SKM-1 (cell line): ENCODE results near the gene MMAA.

Experiments
- DNase-seq: peaks from one replicate; lab custom pipeline; 2025; ENCODE audit not compliant: unreplicated experiment; lab: John Stamatoyannopoulos, UW

Gene MMAA

GRCh38 chr4:145703850-145704497, 84.8 kb downstream of the MMAA start:
- no peak for DNase-seq

GRCh38 chr4:145709336-145709735, 90.2 kb downstream of the MMAA start:
- no peak for DNase-seq
